IPS-NIHi7 (cell line): ENCODE measurements around the gene GRM5.
"Not testable (repeated sequence)": the region's sequence is repeated elsewhere in the genome, so short reads cannot be mapped to it uniquely, and the experiment has no call there.

ENCODE experiments used
- DNase-seq: peaks from one replicate; pipeline ENCODE4 v3.0.0; 2012; ENCODE audit warnings: mixed read lengths; ENCODE audit errors: extremely low spot score

GRM5 gene

GRCh38 chr11:89065651-89066201 lies at the start of gene GRM5:
Gene GRM5 (minus strand): TSS chr11:89065982. CDS start chr11:89047872, 18,110 bp downstream.
- peak; percentile 16 for DNase-seq

GRCh38 chr11:89097956-89098355 lies 32.2 kb upstream of the GRM5 start:
- peak; percentile 6 for DNase-seq

GRCh38 chr11:89093806-89094205 lies 28.0 kb upstream of the GRM5 start:
- not testable (repeated sequence) for DNase-seq

GRCh38 chr11:89084951-89085350 lies 19.2 kb upstream of the GRM5 start:
- DNase-seq = not testable (repeated sequence)

- not testable (repeated sequence) for DNase-seq
Measured at GRCh38 chr11:89070911-89071310, 5.1 kb upstream of the GRM5 start.

- DNase-seq = no peak
Measured at GRCh38 chr11:89067264-89067663, 1.5 kb upstream of the GRM5 start.

- no peak for DNase-seq
Measured at GRCh38 chr11:89065066-89065465, 716 bp downstream of the GRM5 start.

GRCh38 chr11:89063481-89063951 lies 2.3 kb downstream of the GRM5 start:
- DNase-seq = not testable (repeated sequence)

GRCh38 chr11:89062771-89063298 lies 2.9 kb downstream of the GRM5 start:
- DNase-seq = not testable (repeated sequence)

GRCh38 chr11:89061839-89062238 lies 3.9 kb downstream of the GRM5 start:
- peak; percentile 7 for DNase-seq

- not testable (repeated sequence) for DNase-seq
Measured at GRCh38 chr11:89057406-89057805, 8.4 kb downstream of the GRM5 start.

- DNase-seq = no peak
Measured at GRCh38 chr11:89052220-89052619, 13.6 kb downstream of the GRM5 start.

- DNase-seq = not testable (repeated sequence)
Measured at GRCh38 chr11:89047159-89047558, 18.6 kb downstream of the GRM5 start.

GRCh38 chr11:89043861-89044588 lies 21.8 kb downstream of the GRM5 start:
- not testable (repeated sequence) for DNase-seq

- DNase-seq = not testable (repeated sequence)
Measured at GRCh38 chr11:89029671-89030070, 36.1 kb downstream of the GRM5 start.

GRCh38 chr11:89021339-89021738 lies 44.4 kb downstream of the GRM5 start:
- DNase-seq = no peak

- DNase-seq = not testable (repeated sequence)
Measured at GRCh38 chr11:89019827-89020547, 45.8 kb downstream of the GRM5 start.

- DNase-seq = no peak
Measured at GRCh38 chr11:89016214-89016613, 49.6 kb downstream of the GRM5 start.

GRCh38 chr11:89015614-89016013 lies 50.2 kb downstream of the GRM5 start:
- no peak for DNase-seq

- not testable (repeated sequence) for DNase-seq
Measured at GRCh38 chr11:89000852-89001251, 64.9 kb downstream of the GRM5 start.

- DNase-seq = no peak
Measured at GRCh38 chr11:88979641-88980040, 86.1 kb downstream of the GRM5 start.

GRCh38 chr11:88978992-88979391 lies 86.8 kb downstream of the GRM5 start:
- not testable (repeated sequence) for DNase-seq
